Measurements from ENCODE around the gene ADRM1.

DNA sequence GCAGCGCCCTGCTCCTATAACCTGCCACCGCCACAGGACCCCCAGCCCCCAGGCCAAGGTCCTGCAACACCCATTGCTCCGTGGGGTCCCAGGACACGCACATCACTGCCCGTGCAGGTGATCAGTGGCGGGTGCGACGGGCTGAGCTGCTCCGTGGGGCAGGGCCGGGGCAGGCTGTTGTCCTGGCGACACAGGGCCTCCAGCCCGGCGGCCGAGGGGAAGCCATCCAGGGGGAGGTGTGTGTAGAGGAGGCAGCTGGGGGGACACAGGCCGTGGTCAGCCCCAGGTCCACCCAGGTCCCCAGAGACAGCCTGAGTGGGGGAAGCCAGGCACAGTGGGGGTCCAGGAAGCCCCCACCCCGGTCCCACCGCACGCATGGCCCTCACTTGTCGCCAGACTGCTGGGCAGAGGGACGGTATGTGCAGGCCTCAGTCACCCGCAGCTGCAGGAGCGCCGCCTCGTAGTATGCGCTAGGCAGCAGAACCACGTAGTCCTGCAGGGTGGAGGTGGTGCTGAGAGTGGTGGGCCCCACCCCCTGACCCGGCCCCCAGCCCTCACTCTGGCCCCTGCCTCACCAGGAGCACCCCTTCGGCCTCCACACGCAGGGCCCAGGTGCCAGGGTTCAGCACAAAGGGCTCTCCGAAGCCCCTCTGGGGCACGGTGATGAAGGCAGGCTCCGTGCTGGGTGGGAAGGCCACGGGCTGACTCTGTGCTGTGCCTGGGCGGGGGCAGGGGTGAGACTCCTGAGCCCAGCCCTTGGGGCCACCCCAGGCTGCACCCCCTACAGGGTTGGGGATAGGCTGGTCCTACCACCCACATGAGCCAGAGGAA is 30.4 kb downstream of the ADRM1 start:
- TF ChIP-seq ARNTL (CRISPR knock-in tag; IDR thresholded peaks at IDR 0.05; ENCODE audit: borderline replicate concordance, low read depth) = no peak
- TF ChIP-seq, protein P1, sequence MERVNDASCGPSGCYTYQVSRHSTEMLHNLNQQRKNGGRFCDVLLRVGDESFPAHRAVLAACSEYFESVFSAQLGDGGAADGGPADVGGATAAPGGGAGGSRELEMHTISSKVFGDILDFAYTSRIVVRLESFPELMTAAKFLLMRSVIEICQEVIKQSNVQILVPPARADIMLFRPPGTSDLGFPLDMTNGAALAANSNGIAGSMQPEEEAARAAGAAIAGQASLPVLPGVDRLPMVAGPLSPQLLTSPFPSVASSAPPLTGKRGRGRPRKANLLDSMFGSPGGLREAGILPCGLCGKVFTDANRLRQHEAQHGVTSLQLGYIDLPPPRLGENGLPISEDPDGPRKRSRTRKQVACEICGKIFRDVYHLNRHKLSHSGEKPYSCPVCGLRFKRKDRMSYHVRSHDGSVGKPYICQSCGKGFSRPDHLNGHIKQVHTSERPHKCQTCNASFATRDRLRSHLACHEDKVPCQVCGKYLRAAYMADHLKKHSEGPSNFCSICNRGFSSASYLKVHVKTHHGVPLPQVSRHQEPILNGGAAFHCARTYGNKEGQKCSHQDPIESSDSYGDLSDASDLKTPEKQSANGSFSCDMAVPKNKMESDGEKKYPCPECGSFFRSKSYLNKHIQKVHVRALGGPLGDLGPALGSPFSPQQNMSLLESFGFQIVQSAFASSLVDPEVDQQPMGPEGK (CRISPR knock-in tag; IDR thresholded peaks at IDR 0.05; ENCODE audit: borderline replicate concordance) = no peak
- no peak for TF ChIP-seq BACH2 (CRISPR knock-in tag; IDR thresholded peaks at IDR 0.05; ENCODE audit: borderline replicate concordance)
- TF ChIP-seq TCF4 (CRISPR knock-in tag; IDR thresholded peaks at IDR 0.05; ENCODE audit: borderline replicate concordance) = no peak
- TF ChIP-seq ZNF565 (CRISPR knock-in tag; conservative IDR thresholded peaks at IDR 0.05; ENCODE audit: low read depth) = no peak
- TF ChIP-seq ZNF70 (CRISPR knock-in tag; IDR thresholded peaks at IDR 0.05) = no peak
- no peak for TF ChIP-seq PPARA (CRISPR knock-in tag; IDR thresholded peaks at IDR 0.05; ENCODE audit: borderline replicate concordance)
- no peak for TF ChIP-seq GLIS3 (CRISPR knock-in tag; IDR thresholded peaks at IDR 0.05)
- TF ChIP-seq ZNF8 (CRISPR knock-in tag; IDR thresholded peaks at IDR 0.05) = no peak
- no peak for TF ChIP-seq ZFP30 (CRISPR knock-in tag; IDR thresholded peaks at IDR 0.05)
- TF ChIP-seq POU6F1 (CRISPR knock-in tag; IDR thresholded peaks at IDR 0.05; ENCODE audit: borderline replicate concordance, low read depth) = no peak
- TF ChIP-seq, protein P2, sequence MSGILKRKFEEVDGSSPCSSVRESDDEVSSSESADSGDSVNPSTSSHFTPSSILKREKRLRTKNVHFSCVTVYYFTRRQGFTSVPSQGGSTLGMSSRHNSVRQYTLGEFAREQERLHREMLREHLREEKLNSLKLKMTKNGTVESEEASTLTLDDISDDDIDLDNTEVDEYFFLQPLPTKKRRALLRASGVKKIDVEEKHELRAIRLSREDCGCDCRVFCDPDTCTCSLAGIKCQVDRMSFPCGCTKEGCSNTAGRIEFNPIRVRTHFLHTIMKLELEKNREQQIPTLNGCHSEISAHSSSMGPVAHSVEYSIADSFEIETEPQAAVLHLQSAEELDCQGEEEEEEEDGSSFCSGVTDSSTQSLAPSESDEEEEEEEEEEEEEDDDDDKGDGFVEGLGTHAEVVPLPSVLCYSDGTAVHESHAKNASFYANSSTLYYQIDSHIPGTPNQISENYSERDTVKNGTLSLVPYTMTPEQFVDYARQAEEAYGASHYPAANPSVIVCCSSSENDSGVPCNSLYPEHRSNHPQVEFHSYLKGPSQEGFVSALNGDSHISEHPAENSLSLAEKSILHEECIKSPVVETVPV (CRISPR knock-in tag; IDR thresholded peaks at IDR 0.05) = no peak

Data from SK-N-SH treated with all-trans-retinoic acid at 6 μM for 48 hours (cell line).